ENCODE measurements around the gene IL1RAPL2.
"Not testable (repeated sequence)": the region's sequence is repeated elsewhere in the genome, so short reads cannot be mapped to it uniquely, and the experiment has no call there.

Gene IL1RAPL2

DNA sequence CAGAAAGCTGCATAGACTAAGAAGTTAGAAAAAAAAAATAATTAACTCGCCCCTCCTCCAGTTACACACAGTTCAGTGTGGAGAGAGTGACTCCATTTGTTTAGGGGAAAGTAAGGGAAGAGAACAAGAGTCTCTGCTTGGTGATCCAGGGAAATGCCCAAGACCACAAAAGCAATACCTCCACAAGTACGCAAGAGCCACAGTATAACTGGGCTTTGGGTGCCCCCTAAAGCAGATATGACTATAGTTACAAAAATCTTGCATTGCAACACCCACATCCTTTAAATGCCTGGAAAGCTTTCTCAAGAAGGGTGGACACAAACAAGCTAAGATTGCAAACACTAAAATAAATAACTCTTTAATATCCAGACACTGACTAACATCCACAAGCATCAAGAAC lies 1092.1 kb downstream of the IL1RAPL2 start:
- in situ Hi-C loops (cut with HindIII; ENCODE audit: low sequenced_read_pairs): no loop called here

DNA sequence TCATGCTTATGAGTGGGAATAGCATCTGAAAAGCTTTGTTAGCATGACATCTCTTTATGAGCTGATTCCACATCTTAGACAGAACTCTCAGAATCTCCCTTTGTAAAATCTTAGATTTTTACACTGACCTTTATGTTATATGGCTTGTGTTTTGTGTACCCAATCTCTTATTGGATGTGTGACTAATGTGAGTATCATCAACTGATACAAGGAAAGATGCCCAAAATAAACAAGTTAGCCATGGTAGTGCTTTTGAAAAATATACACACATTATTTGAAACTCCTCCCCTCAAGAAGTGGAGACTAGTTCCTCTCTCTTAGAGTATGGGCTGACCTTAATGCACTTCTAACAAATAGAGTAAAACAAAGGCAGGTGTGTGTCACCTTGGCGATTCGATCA lies 1096.2 kb downstream of the IL1RAPL2 start:
- in situ Hi-C loops (cut with HindIII; ENCODE audit: low sequenced_read_pairs): no loop called here

- in situ Hi-C loops (cut with HindIII; ENCODE audit: low sequenced_read_pairs): no loop called here
Observed at GRCh38 chrX:105664243-105664642, 1098.2 kb downstream of the IL1RAPL2 start.

- in situ Hi-C loops (cut with HindIII; ENCODE audit: low sequenced_read_pairs): not testable (repeated sequence)
Observed at GRCh38 chrX:105684288-105684687, 1118.3 kb downstream of the IL1RAPL2 start.

DNA sequence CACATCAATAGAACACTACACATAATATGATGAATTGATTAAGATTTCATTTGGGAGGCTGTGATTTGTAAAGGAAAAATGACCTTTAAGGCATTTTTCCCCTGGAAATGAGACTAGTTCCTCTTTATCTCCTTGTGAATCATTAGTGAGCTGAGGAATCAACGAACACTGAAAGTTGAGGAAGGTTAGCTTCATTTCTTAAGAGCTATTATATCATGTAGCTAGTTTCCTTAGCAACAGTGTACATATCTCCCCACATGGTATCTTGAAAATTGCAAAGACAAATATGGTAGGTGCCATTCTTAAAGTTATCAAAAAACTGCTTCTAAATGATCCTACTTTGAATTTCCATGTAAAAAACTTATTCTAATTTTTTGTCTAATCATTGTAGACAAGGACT lies 1128.8 kb downstream of the IL1RAPL2 start:
- in situ Hi-C loops (cut with HindIII; ENCODE audit: low sequenced_read_pairs): no loop called here

DNA sequence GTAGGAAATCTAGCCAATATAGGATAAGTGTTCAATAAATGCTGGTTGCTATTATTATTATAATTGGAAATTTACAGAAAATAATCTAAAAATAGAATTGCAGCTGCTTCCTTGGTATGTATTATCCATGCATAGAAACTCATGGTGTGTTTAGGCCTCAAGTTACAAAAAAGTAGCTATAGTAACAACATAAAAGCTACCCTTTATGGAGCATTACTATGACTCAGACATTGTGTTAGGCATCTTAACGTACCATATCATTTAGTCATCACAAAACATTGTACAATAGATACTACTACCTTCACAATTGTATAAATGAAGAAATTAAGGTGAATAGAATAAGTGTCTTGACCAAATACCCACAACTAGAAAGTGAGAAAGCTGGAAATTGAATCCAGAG lies 1129.5 kb downstream of the IL1RAPL2 start:
- in situ Hi-C loops (cut with HindIII; ENCODE audit: low sequenced_read_pairs): no loop called here

GRCh38 chrX:105696870-105697269 lies 1130.9 kb downstream of the IL1RAPL2 start:
- in situ Hi-C loops (cut with HindIII; ENCODE audit: low sequenced_read_pairs): no loop called here

GRCh38 chrX:105697984-105698781 lies 1132.2 kb downstream of the IL1RAPL2 start:
- in situ Hi-C loops (cut with HindIII; ENCODE audit: low sequenced_read_pairs): no loop called here

- in situ Hi-C loops (cut with HindIII; ENCODE audit: low sequenced_read_pairs): no loop called here
Observed at GRCh38 chrX:105700331-105700730, 1134.3 kb downstream of the IL1RAPL2 start.

- in situ Hi-C loops (cut with HindIII; ENCODE audit: low sequenced_read_pairs): no loop called here
Observed at GRCh38 chrX:105701310-105702052, 1135.5 kb downstream of the IL1RAPL2 start.

- in situ Hi-C loops (cut with HindIII; ENCODE audit: low sequenced_read_pairs): no loop called here
Observed at GRCh38 chrX:105703876-105704275, 1137.9 kb downstream of the IL1RAPL2 start.

GRCh38 chrX:105706041-105706440 lies 1140.0 kb downstream of the IL1RAPL2 start:
- in situ Hi-C loops (cut with HindIII; ENCODE audit: low sequenced_read_pairs): no loop called here

DNA sequence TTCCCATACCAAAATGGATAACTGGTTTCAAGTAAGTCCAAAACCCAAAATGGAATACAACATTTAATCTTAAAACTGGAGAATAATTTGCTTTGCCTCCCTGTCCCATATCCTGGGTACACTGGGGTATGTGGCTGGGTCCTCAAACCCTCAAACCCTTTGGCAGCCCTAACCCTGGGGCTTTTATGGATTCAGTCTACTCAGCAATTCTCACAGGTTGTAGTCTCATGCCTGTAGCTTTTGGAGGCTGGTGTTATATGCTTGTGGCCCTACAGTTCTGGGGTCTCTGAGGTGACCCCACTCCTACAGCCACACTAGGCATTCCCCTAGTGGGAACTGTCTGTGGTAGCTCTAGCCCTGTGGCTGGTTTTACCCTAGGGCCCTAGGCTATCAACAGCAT lies 1145.8 kb downstream of the IL1RAPL2 start:
- in situ Hi-C loops (cut with HindIII; ENCODE audit: low sequenced_read_pairs): no loop called here

- in situ Hi-C loops (cut with HindIII; ENCODE audit: low sequenced_read_pairs): no loop called here
Observed at GRCh38 chrX:105715746-105716145, 1149.7 kb downstream of the IL1RAPL2 start.

GRCh38 chrX:105723966-105724735 lies 1158.2 kb downstream of the IL1RAPL2 start:
- in situ Hi-C loops (cut with HindIII; ENCODE audit: low sequenced_read_pairs): no loop called here

DNA sequence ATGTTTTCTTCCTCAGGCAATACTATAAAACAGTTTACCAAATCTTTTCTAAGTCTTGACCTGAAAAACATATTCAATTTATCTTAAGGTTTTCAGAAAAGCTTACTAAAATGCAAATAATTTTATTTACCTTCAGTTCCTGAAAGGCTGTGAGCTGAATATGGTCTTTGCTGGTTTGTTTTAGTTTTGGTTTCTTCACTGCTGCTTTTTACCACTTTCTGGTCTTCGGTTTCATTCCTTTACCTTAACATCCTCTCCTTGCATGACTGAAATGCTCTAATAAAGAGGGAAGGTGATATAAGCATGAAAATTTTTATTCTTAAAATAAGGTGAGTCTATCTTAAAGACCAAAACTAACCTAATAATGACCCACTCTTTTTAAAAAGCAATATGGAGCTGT lies 1159.2 kb downstream of the IL1RAPL2 start:
- in situ Hi-C loops (cut with HindIII; ENCODE audit: low sequenced_read_pairs): no loop called here

- in situ Hi-C loops (cut with HindIII; ENCODE audit: low sequenced_read_pairs): no loop called here
Observed at GRCh38 chrX:105738162-105738561, 1172.2 kb downstream of the IL1RAPL2 start.

GRCh38 chrX:105744291-105744690 lies 1178.3 kb downstream of the IL1RAPL2 start:
- in situ Hi-C loops (cut with HindIII; ENCODE audit: low sequenced_read_pairs): no loop called here

DNA sequence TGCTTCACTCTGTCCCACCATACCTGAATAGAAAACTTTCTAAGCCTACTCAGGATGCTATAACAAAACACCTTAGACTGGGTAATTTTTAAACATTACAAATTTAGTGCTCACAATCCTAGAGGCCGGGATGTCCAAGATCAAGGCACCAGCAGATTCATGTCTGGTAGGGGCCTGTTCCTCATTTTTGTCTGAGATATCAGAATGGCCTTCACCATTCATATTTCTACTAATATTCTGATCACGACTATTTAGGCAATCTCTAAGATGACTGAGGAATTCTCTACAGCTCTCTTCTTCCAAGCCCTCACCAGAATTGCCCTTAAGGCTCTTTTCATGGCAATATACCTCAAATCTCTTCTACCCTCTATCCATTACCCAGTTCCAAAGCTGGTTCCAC lies 1178.9 kb downstream of the IL1RAPL2 start:
- in situ Hi-C loops (cut with HindIII; ENCODE audit: low sequenced_read_pairs): no loop called here

DNA sequence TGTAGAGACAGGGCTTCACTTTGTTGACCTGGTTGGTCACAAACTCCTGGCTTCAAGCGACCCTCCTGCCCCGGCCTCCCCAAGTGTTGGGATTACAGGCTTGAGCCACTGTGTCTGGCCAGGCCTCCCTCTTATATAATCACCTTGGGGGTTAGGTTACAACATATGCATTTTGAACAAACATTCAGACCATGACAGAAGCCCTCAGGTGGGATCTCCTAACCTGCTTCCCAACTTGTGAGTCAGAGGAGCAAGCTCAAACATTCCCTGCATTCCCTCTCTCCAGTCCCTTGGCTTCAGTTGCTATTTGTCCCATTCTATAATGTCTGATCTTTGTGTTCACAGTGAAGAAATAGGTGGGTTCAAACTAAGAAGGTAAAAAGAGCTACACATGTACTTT lies 1179.9 kb downstream of the IL1RAPL2 start:
- in situ Hi-C loops (cut with HindIII; ENCODE audit: low sequenced_read_pairs): no loop called here

DNA sequence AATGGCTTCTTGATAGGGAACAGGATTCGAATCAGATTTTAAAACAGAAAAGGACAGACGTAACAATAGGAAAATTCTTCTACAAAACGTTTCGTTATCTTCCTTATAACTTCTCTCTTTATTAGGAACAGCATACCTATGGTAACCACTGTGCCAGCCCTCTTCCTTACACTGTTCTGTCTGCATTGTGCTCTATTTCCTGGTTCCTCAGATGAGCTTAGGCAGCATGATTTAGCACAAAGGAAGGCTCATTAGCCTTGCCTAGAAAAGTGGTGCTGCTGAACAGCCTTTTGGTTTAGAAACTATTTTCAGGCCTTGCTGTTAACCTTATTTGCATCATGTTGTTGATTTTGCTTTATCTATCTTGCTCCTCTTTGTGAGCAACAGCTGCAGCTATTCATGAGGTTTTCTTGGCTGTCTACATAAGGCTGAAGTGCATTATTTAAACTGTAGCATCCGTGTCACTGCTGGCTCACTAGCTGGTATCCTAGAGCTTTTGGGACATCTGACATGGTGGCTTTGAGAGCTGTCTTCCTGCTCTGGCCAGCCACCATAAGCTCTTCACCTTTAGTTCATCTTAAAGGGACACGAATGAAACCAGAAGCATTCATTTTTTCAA lies 1186.4 kb downstream of the IL1RAPL2 start:
- in situ Hi-C loops (cut with HindIII; ENCODE audit: low sequenced_read_pairs): no loop called here
